ENCODE measurements around the gene GRIA3.

GRCh38 chrX:123408821-123409737 lies 225.0 kb downstream of the GRIA3 start:
- TF ChIP-seq POLR2A (IDR thresholded peaks at IDR 0.05; ENCODE audit: low read depth, low read length): no peak
- TF ChIP-seq POLR2AphosphoS5 (IDR thresholded peaks at IDR 0.05; ENCODE audit: low read depth, low read length): no peak

Measured in GM12892 (cell line).